ENCODE measurements around the gene CCNC.

CCNC gene

DNA sequence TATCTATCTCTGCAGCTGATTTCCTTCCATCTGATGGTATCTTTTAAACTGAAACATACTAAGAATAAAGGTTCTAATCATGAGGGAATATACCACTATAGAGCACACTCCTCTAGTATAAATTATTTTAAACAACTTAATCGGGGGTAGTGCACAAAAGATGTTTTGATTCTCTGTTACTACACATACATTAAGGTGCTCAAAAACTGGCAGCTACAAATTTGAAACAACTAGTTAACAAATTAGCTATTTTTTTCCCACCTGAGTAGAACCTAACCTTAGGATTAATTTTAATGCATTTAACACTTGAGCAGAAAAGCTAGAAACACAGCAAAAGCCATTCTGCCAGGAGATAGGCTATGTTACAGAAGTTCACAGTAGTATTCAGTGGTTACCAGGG lies 23.0 kb downstream of the CCNC start:
- DNase-seq = no peak

DNA sequence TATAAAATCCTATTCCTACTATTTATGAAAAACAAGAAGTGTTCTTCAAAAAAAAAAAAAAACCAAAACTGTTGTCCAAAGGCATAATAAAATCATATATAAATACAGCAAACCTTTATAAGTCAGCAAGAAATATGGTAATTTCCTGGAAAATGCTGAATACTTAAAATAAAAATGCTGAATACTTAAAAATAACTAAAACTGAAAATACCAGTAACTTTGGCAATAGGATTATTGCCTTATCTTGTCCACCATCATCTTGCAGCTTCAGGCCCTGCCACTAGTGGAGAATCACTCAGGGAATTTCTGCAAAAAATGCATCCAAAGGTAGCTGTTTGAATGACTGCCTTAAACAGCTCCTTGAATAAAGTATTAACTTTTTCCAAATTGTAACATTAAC lies 24.5 kb downstream of the CCNC start:
- DNase-seq = no peak

DNA sequence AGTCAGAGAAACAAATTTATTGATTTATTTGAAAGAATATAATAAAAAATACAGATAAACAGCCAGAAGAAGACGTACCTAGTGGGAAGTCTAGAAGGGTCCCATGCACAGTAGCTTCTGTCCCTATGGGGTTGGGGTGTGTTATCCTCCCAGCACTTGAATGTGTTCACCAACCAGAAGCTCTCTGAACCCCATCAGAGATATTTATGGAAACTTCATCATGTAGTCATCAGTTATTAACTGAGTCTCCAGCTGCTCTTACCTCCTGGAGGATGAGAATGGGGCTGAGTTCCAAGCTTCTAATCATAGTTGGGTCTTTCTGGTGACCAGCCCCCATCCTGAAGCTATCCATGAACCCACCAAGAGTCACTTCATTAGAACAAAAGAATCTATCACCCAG lies 37.8 kb downstream of the CCNC start:
- no peak for DNase-seq

DNA sequence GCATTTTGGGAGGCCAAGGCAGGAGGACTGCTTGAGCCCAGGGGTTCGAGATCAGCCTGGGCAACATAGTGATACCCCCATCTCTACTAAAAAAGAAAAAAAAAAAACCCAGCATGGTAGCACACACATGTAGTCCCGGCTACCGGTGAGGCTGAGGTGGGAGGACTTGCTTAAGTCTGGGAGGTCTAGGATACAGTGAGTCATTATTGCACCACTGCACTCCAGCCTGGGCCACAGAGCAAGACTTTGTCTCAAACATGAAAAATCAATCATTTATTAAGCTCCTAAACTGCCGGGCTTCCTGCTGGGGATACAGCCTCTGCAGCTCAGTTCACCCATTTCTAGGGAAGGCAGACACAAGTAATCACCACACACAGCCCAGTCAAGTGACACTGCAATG lies 45.9 kb downstream of the CCNC start:
- DNase-seq = no peak

DNA sequence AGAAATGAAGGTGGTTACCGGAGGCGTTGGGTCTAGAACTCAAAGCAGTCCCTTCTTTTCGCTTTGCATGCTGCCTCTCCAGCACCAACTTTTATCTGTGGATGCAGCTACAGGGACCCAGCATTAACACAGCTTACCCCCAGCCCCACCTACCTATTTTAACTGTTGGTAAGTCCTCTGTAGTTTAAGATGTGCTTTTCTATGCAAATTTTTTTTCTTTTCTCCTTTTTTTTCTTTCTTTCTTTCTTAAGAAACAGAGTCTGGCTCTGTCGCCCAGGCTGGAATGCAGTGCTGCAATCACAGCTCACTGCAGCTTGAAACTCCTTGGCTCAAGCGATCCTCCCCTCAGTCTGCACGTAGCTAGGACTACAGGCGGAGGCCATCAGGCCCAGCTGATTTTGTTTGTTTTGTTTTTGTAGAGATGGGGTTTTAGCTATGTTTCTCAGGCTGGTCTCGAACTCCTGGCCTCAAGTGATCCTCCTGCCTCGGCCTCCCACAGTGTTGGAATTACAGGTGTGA lies 46.8 kb downstream of the CCNC start:
- peak in 3 of 14 donors; percentile 28 to 77 (median 48) for DNase-seq

- peak; percentile 32 to 85 (median 76) for DNase-seq
Observed at GRCh38 chr6:99520855-99521632, 47.4 kb downstream of the CCNC start.

- DNase-seq = no peak
Observed at GRCh38 chr6:99519446-99519845, 49.0 kb downstream of the CCNC start.

GRCh38 chr6:99514089-99514488 lies 54.4 kb downstream of the CCNC start:
- DNase-seq = peak in 3 of 14 donors; percentile 4 to 56 (median 4)

- DNase-seq = no peak
Observed at GRCh38 chr6:99512033-99512432, 56.4 kb downstream of the CCNC start.

DNA sequence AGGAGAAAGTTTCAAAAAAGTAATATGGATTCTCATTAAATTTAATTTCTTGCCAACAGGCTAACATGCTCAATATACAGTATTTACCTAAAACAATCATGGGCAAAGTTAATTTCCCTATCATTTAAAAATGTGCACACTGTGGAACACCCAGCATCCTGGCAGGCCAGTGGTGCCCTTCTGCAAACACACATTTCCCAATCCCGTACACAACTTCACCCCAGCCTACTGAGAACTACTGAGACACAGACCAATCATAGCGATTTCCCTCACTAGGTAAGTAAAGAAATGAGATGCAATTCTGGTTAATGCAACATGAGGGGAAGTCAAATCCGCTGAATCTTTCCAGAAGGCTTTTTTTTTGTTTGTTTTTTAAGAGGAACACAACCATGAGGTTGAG lies 60.8 kb downstream of the CCNC start:
- no peak for DNase-seq

- no peak for DNase-seq
Observed at GRCh38 chr6:99501762-99502161, 66.7 kb downstream of the CCNC start.

DNA sequence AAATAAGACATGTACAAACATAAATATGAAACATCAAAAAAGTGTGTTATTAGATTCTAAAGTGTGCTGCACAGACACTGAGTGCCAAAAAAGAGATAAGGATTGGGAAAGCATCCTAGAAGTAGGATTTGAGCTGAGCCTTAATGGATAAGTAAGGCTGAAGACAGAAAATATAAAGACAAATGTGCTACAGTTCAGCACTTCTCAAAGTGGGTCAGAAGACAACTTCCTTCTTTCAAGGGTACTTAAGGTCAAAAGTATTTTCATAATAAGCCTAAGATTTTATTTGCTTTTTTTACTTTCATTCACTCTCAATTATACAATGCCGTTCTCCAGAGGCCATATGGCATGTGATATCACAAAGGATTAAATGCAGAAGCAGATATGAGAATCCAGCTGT lies 70.0 kb downstream of the CCNC start:
- no peak for DNase-seq

GRCh38 chr6:99495466-99495865 lies 73.0 kb downstream of the CCNC start:
- DNase-seq = no peak
